HL-60 (cell line): ENCODE measurements around the gene CA6.

ENCODE experiments used
- DNase-seq, 2 experiments: peaks; one replicate each; pipeline ENCODE4 v3.0.0-alpha.2; 2010 to 2020; ENCODE audit warnings: low read depth in 1 of 2, low spot score in 1 of 2
- H3K27ac ChIP-seq: fragments of 250-450 bp; sonication (Bioruptor Pico); replicated peaks from 2 replicates; pipeline ENCODE4 v1.5.1; 2020; ENCODE audit warnings: mild to moderate bottlenecking, moderate library complexity
- H3K27me3 ChIP-seq: fragments of 250-450 bp; sonication (Bioruptor Pico); 2 replicates; pipeline ENCODE4 v1.5.1; 2021; ENCODE audit warnings: mild to moderate bottlenecking, moderate library complexity; ENCODE audit not compliant: insufficient read depth, poor library complexity, severe bottlenecking
- H3K4me3 ChIP-seq: replicated peaks from 2 replicates; pipeline ENCODE4 v1.5.1; 2011; ENCODE audit warnings: mild to moderate bottlenecking, control low read depth, low read length; ENCODE audit not compliant: insufficient read depth
- GABPA ChIP-seq: IDR thresholded peaks from 2 replicates; pipeline ENCODE4 v1.6.1; 2012; ENCODE audit warnings: low read depth
- POLR2AphosphoS5 ChIP-seq: IDR thresholded peaks from 2 replicates; pipeline ENCODE4 v1.6.1; 2012; ENCODE audit warnings: low read depth
- SPI1 ChIP-seq: IDR thresholded peaks from 2 replicates; pipeline ENCODE4 v1.6.1; 2012; ENCODE audit warnings: low read depth, mild to moderate bottlenecking, borderline replicate concordance
- TF ChIP-seq, protein P1 (sequence below): IDR thresholded peaks from one replicate; pipeline ENCODE4 v1.5.1; 2011; ENCODE audit warnings: low read length, control low read depth, inconsistent platforms; ENCODE audit not compliant: insufficient read depth
- TF ChIP-seq, protein P2 (sequence below): IDR thresholded peaks from 2 replicates; pipeline ENCODE4 v1.6.1; 2012; ENCODE audit warnings: low read depth; ENCODE audit not compliant: insufficient replicate concordance

Gene CA6

DNA sequence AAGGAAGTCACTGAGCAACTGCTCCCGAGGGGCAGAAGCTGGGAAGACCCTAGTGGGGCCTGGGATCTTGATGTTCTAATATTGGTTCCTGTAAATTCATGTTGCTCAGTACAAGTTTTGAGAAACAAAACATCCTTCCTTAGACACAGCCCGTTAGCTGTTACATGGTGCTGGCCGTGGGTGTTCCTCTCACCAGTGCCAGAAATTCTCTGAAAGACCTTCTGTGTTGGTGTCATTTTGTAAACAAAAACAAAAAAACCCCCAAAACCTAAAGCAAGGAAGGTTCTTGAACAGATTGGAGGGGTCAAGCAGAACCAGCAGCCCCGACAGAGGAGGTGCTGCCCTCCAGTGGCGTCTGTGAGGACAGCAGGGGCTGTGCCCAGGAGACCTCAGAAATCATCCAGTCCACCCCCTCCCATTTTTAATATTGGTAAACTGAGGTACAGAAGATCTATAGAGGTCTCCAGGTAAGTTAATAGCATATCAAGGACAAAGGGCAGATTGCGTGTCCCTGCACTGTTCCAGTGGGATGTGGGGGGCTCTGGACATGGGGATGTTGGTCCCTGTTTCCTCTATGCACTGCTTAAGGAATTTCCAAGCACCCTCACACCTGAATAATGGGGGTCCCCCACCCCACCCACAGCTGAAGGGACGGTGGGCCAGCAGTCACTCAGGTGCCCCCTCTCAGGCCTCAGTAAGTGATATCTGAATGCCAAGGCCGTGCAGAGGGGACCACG is 42.4 kb downstream of the CA6 start:
- H3K27ac ChIP-seq, result no peak overlapping the region
- TF ChIP-seq, protein P1, sequence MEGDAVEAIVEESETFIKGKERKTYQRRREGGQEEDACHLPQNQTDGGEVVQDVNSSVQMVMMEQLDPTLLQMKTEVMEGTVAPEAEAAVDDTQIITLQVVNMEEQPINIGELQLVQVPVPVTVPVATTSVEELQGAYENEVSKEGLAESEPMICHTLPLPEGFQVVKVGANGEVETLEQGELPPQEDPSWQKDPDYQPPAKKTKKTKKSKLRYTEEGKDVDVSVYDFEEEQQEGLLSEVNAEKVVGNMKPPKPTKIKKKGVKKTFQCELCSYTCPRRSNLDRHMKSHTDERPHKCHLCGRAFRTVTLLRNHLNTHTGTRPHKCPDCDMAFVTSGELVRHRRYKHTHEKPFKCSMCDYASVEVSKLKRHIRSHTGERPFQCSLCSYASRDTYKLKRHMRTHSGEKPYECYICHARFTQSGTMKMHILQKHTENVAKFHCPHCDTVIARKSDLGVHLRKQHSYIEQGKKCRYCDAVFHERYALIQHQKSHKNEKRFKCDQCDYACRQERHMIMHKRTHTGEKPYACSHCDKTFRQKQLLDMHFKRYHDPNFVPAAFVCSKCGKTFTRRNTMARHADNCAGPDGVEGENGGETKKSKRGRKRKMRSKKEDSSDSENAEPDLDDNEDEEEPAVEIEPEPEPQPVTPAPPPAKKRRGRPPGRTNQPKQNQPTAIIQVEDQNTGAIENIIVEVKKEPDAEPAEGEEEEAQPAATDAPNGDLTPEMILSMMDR, result peak; percentile 91
- TF ChIP-seq POLR2AphosphoS5, result no peak
- no peak for TF ChIP-seq SPI1
- TF ChIP-seq, protein P2, sequence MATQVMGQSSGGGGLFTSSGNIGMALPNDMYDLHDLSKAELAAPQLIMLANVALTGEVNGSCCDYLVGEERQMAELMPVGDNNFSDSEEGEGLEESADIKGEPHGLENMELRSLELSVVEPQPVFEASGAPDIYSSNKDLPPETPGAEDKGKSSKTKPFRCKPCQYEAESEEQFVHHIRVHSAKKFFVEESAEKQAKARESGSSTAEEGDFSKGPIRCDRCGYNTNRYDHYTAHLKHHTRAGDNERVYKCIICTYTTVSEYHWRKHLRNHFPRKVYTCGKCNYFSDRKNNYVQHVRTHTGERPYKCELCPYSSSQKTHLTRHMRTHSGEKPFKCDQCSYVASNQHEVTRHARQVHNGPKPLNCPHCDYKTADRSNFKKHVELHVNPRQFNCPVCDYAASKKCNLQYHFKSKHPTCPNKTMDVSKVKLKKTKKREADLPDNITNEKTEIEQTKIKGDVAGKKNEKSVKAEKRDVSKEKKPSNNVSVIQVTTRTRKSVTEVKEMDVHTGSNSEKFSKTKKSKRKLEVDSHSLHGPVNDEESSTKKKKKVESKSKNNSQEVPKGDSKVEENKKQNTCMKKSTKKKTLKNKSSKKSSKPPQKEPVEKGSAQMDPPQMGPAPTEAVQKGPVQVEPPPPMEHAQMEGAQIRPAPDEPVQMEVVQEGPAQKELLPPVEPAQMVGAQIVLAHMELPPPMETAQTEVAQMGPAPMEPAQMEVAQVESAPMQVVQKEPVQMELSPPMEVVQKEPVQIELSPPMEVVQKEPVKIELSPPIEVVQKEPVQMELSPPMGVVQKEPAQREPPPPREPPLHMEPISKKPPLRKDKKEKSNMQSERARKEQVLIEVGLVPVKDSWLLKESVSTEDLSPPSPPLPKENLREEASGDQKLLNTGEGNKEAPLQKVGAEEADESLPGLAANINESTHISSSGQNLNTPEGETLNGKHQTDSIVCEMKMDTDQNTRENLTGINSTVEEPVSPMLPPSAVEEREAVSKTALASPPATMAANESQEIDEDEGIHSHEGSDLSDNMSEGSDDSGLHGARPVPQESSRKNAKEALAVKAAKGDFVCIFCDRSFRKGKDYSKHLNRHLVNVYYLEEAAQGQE, result no peak
- no peak for TF ChIP-seq GABPA
- H3K4me3 ChIP-seq, result no peak overlapping the region

DNA sequence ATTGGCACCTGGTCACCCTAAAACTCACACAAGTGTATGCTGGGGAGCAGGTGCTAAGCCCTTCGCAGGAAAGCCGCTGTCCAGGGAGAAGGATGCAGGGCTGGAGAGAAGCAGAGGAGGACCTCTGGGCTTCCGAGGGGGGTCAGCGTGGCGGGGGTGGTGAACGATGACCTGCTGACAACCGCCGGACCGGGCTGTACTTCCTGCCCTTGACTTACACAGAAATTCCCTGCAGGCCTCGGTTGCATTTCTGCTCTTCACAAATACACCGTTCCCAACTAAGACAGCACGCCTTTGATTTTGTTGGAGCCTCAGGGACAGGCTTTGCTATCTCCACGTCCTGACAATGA is 42.9 kb downstream of the CA6 start:
- no peak overlapping the region for H3K4me3 ChIP-seq
- H3K27me3 ChIP-seq, result no peaks in the 10 kb centered on the region
- DNase-seq, result no peak
- TF ChIP-seq, protein P1, result no peak
- TF ChIP-seq GABPA, result no peak
- no peak for TF ChIP-seq SPI1
- no peak for TF ChIP-seq POLR2AphosphoS5
- TF ChIP-seq, protein P2, result no peak
- H3K27ac ChIP-seq, result no peak overlapping the region

More for the DNA sequence above, 42.4 kb downstream of the CA6 start:
- no peaks in the 10 kb centered on the region for H3K27me3 ChIP-seq
- DNase-seq, result peak in 1 of 2 experiments; percentile 37

DNA sequence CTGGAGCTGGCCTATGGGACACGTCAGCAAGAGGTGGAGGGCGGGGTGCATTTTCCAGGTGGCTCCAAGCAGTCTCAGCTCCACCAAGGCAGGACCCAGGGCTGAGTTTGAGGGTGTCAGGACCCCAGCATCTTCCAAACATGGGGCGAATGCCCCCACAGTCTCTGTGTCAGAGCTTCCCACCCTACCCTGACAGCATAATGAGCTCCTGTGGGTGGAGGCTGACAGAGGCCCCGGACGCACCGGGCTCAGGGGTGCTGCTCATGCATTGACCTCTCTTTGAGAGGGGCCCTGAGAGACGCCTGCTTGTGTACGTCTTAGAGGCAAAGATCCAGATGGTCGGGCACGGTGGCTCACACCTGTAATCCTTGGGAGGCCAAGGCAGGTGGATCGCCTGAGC is 43.4 kb downstream of the CA6 start:
- TF ChIP-seq, protein P2, result no peak
- TF ChIP-seq, protein P1, result no peak
- TF ChIP-seq SPI1 (no peak), GABPA (no peak), POLR2AphosphoS5 (no peak)
- Histone ChIP-seq H3K4me3 (no peak overlapping the region), H3K27me3 (no peaks in the 10 kb centered on the region), H3K27ac (no peak overlapping the region)
- no peak for DNase-seq
